Esophagus muscularis mucosa (tissue), 4 donors: ENCODE measurements around the gene VCPKMT. TPM values are rescaled to one million over a fixed set of nuclear protein-coding genes. Genes with fewer than 3 reads are reported as not detected.

Source experiments
- DNase-seq: peaks from one replicate; pipeline ENCODE4 v3.0.0-alpha.2; 2017; ENCODE audit errors: extremely low spot score
- H3K27ac ChIP-seq, 4 donors: fragments of 200-600 bp; sonication (generic); replicated peaks in 1 of 4; 1 replicate in 3 of 4; 2 replicates in 1 of 4; pipeline ENCODE4 v1.5.1; 2016 to 2019; ENCODE audit warnings: mild to moderate bottlenecking in 1 of 4
- H3K27me3 ChIP-seq, 4 donors: fragments of 200-600 bp; sonication (generic); one replicate each; pipeline versions ENCODE4 v1.5.1 to v1.6.0; 2016 to 2019
- H3K36me3 ChIP-seq, 4 donors: fragments of 200-600 bp; sonication (generic); one replicate each; pipeline ENCODE4 v1.5.1; 2016 to 2019
- H3K4me1 ChIP-seq, 4 donors: fragments of 200-600 bp; sonication (generic); one replicate each; pipeline ENCODE4 v1.5.1; 2016 to 2019
- H3K4me3 ChIP-seq, 4 donors: fragments of 200-600 bp; sonication (generic); 1 replicate in 2 of 4; 2 replicates in 2 of 4; pipeline ENCODE4 v1.5.1; 2016 to 2019; ENCODE audit warnings: mild to moderate bottlenecking in 4 of 4, moderate library complexity in 1 of 4
- H3K9me3 ChIP-seq, 4 donors: fragments of 200-600 bp; sonication (generic); 1 replicate in 3 of 4; 2 replicates in 1 of 4; pipeline ENCODE4 v1.5.1; 2016 to 2019
- CTCF ChIP-seq, 3 experiments: fragments of 200-600 bp in 2 of 3; fragments of 450-650 bp in 1 of 3; sonication (generic) in 2 of 3; IDR thresholded peaks; one replicate each; pipeline ENCODE4 v1.5.1; 2017 to 2019; ENCODE audit warnings: antibody characterized with exemption in 3 of 3, mild to moderate bottlenecking in 2 of 3, moderate library complexity in 1 of 3
- EP300 ChIP-seq: sonication (generic); formaldehyde crosslinking; IDR thresholded peaks from one replicate; pipeline ENCODE4 v1.6.1; 2017; ENCODE audit warnings: antibody characterized with exemption
- POLR2A ChIP-seq: fragments of 450-650 bp; IDR thresholded peaks from one replicate; pipeline ENCODE4 v1.6.1; 2017; ENCODE audit warnings: antibody characterized with exemption, moderate library complexity, mild to moderate bottlenecking, low read depth
- POLR2AphosphoS5 ChIP-seq, 2 donors: sonication (generic); formaldehyde crosslinking; IDR thresholded peaks; one replicate each; pipeline ENCODE4 v1.6.1; 2017; ENCODE audit warnings: antibody characterized with exemption in 2 of 2
- WGBS: methylation state at CpG from one replicate; pipeline ENCODE4 v1.1.5; 2018; 5-methylcytosine and 5-hydroxymethylcytosine counted together
- intact Hi-C: fragments of 100-400 bp; cut with DNase I; formaldehyde crosslinking; loops from one replicate; pipeline ENCODE4 v1.15.1; 2023
- total RNA-seq, 4 donors: library from RNA; depleted of rRNA; stranded (reverse); fragments of >200 nt; gene quantifications; one replicate each; pipeline versions ENCODE4 v1.1.0 to v1.2.1, GENCODE V29; 2016

Gene VCPKMT
- total RNA-seq, 4 donors from 2014 or later, result 3.1 to 5.4 (median 4.8) TPM

DNA sequence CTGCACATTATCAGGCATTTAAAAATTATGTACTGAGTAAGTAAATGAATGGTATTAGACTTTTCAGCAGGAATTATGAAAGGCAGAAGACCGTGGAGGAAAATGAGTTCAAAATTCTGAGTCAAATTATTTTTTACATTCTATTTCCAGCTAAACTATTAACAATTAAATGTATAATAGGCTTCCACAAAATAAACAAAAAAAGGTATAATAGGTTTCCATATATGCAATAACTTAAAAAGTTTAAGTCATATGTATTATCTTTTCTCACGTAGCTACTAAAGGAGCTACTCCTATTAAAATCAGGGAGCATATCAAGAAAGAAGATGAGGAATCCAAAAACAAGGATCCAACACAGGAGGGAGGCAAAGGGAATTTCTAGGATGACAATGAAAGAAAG is 11.4 kb upstream of the VCPKMT start:
- Histone ChIP-seq H3K4me3 (no peak overlapping the region), H3K4me1 (no peaks in the 10 kb centered on the region), H3K27me3 (no peaks in the 10 kb centered on the region), H3K27ac (no peak overlapping the region), H3K9me3 (no peaks in the 10 kb centered on the region), H3K36me3 (peaks cover 10 to 86% (median 52%) of the 10 kb centered on the region in 4 donors)
- 88% methylated on average over 2 of the region's 2 CpGs for WGBS
- no peak for DNase-seq
- intact Hi-C loops, result no loop called here
- no peak for TF ChIP-seq POLR2AphosphoS5 (IDR thresholded peaks at IDR 0.05)

DNA sequence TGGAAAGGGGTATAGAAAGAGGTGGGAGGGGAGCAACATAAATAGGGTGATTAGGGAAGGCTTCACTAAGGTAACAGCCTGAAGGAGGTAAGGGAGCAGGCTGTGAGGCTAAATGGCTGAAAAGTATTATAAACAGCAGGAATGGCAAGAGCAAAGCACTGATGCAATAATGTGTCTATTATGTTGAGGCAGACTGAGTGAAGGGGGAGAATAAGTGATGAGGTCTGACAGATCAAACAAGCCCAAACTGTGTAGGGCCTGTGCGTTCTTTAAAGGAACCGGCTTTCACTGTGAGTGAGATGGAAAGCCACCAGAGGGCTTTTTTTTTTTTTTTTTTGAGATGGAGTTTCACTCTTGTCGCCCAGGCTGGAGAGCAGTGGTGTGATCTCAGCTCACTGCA is 6.7 kb upstream of the VCPKMT start:
- Histone ChIP-seq H3K9me3 (no peaks in the 10 kb centered on the region), H3K4me3 (no peak overlapping the region), H3K27me3 (no peaks in the 10 kb centered on the region), H3K4me1 (no peaks in the 10 kb centered on the region), H3K27ac (no peak overlapping the region), H3K36me3 (peaks cover 0 to 65% (median 26%) of the 10 kb centered on the region in 4 donors)
- TF ChIP-seq CTCF (IDR thresholded peaks at IDR 0.05), result no peak
- intact Hi-C loops, result no loop called here
- DNase-seq, result no peak
- 83% methylated on average over 3 of the region's 3 CpGs for WGBS

GRCh38 chr14:50122291-50122690 is 5.9 kb upstream of the VCPKMT start:
- no peak for DNase-seq
- Histone ChIP-seq H3K4me3 (no peak overlapping the region), H3K4me1 (peaks cover 0 to 3% (median under 1%) of the 10 kb centered on the region in 4 donors), H3K36me3 (peaks cover 0 to 63% (median 24%) of the 10 kb centered on the region in 4 donors), H3K27me3 (no peaks in the 10 kb centered on the region), H3K9me3 (no peaks in the 10 kb centered on the region), H3K27ac (no peak overlapping the region)
- no peak for TF ChIP-seq POLR2AphosphoS5 (IDR thresholded peaks at IDR 0.05)
- no peak for TF ChIP-seq CTCF (IDR thresholded peaks at IDR 0.05)
- no peak for TF ChIP-seq EP300
- no peak for TF ChIP-seq POLR2A
- intact Hi-C loops, result no loop called here
- 91% methylated on average over 6 of the region's 6 CpGs for WGBS

DNA sequence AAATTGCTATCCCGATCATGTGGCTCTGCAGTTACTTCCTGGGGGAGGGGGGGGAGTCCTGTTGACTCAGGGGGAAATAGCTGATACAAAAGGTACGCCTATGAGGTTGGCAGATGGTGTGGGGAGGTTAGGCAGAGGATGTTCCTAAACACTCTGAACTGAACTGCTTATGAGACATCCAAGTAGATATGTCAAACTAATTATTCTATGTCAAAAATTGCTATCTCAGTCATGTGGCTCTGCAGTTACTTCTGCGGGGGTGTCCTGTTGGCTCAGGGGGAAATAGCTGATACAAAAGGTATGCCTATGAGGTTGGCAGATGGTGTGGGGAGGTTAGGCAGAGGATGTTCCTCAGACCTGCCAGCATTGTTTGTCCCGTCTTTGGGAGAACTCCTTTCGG is 5.1 kb upstream of the VCPKMT start:
- TF ChIP-seq CTCF (IDR thresholded peaks at IDR 0.05), result no peak
- no peak for TF ChIP-seq EP300
- TF ChIP-seq POLR2A, result no peak
- no peak for TF ChIP-seq POLR2AphosphoS5 (IDR thresholded peaks at IDR 0.05)
- Histone ChIP-seq H3K36me3 (peaks cover 0 to 58% (median 22%) of the 10 kb centered on the region in 4 donors), H3K27ac (no peak overlapping the region), H3K4me1 (peaks cover 5 to 10% (median 7%) of the 10 kb centered on the region in 4 donors), H3K9me3 (no peaks in the 10 kb centered on the region), H3K4me3 (no peak overlapping the region), H3K27me3 (no peaks in the 10 kb centered on the region)
- no peak for DNase-seq
- WGBS, result 93% methylated on average over 5 of the region's 5 CpGs
- intact Hi-C loops, result no loop called here

GRCh38 chr14:50117456-50117855 is 1.1 kb upstream of the VCPKMT start:
- intact Hi-C loops, result loop anchor here (10.0 kb wide), 3 partner anchors 353 to 483 kb away; partner anchors contain the start of genes DNAAF2, KLHDC2 and MAP4K5
- no peaks in the 10 kb centered on the region for H3K9me3 ChIP-seq
- peaks cover 7 to 49% (median 30%) of the 10 kb centered on the region in 4 donors for H3K36me3 ChIP-seq
- WGBS, result 87% methylated on average over 2 of the region's 2 CpGs
- TF ChIP-seq POLR2AphosphoS5 (IDR thresholded peaks at IDR 0.05), result no peak
- no peak for TF ChIP-seq CTCF (IDR thresholded peaks at IDR 0.05)
- no peak for TF ChIP-seq EP300
- TF ChIP-seq POLR2A, result no peak
- no peak overlapping the region for H3K4me3 ChIP-seq
- peaks cover 15 to 28% (median 23%) of the 10 kb centered on the region in 4 donors for H3K4me1 ChIP-seq
- no peaks in the 10 kb centered on the region for H3K27me3 ChIP-seq
- no peak for DNase-seq
- peak overlapping the region; percentile 86 to 89 (median 86) for H3K27ac ChIP-seq
